Osteoblast (primary cell): ENCODE measurements around the gene NR4A3. TPM values are rescaled to one million over a fixed set of nuclear protein-coding genes. Genes with fewer than 3 reads are reported as not detected.

Experiments used
- DNase-seq: peaks from one replicate; pipeline ENCODE4 v3.0.0; 2011; ENCODE audit warnings: low spot score, mixed read lengths; ENCODE audit not compliant: insufficient read length; ENCODE audit errors: missing footprints
- H2AFZ ChIP-seq: 2 replicates; pipeline ENCODE4 v1.6.0; 2011; ENCODE audit warnings: mild to moderate bottlenecking, low read length
- H3K27ac ChIP-seq: 2 replicates; pipeline ENCODE4 v1.5.1; 2011; ENCODE audit warnings: mild to moderate bottlenecking, low read depth, low read length, moderate library complexity
- H3K27me3 ChIP-seq: 2 replicates; pipeline ENCODE4 v1.6.0; 2012; ENCODE audit warnings: mild to moderate bottlenecking, control low read depth, inconsistent platforms, low read length, moderate library complexity; ENCODE audit not compliant: insufficient read depth
- H3K36me3 ChIP-seq: 2 replicates; pipeline ENCODE4 v1.5.1; 2011; ENCODE audit warnings: mild to moderate bottlenecking, low read length, control low read depth, moderate library complexity; ENCODE audit not compliant: insufficient read depth
- H3K4me1 ChIP-seq: 2 replicates; pipeline ENCODE4 v1.5.1; 2011; ENCODE audit warnings: mild to moderate bottlenecking, low read length, control low read depth, moderate library complexity; ENCODE audit not compliant: insufficient read depth
- H3K4me2 ChIP-seq: 2 replicates; pipeline ENCODE4 v1.6.0; 2011; ENCODE audit warnings: mild to moderate bottlenecking, low read length; ENCODE audit not compliant: insufficient read depth
- H3K4me3 ChIP-seq: fragments of 200-600 bp; sonication (generic); 3 replicates; pipeline ENCODE4 v1.5.1; 2012; ENCODE audit warnings: mild to moderate bottlenecking, low read length, inconsistent platforms; ENCODE audit not compliant: insufficient read depth
- H3K79me2 ChIP-seq: 2 replicates; pipeline ENCODE4 v1.6.0; 2012; ENCODE audit warnings: mild to moderate bottlenecking, low read length, control low read depth, inconsistent platforms; ENCODE audit not compliant: insufficient read depth
- H3K9me3 ChIP-seq: 2 replicates; pipeline ENCODE4 v1.5.1; 2011; ENCODE audit warnings: low read depth, low read length, control low read depth
- H4K20me1 ChIP-seq: 2 replicates; pipeline ENCODE4 v1.6.0; 2012; ENCODE audit warnings: mild to moderate bottlenecking, low read length, control low read depth; ENCODE audit not compliant: insufficient read depth
- CTCF ChIP-seq: IDR thresholded peaks from 2 replicates; pipeline ENCODE4 v1.5.1; 2011; ENCODE audit warnings: mild to moderate bottlenecking, low read depth, low read length, moderate library complexity; ENCODE audit errors: extremely low read depth
- total RNA-seq: library from RNA; depleted of rRNA; stranded (reverse); fragments of >200 nt; gene quantifications from 2 replicates; pipeline ENCODE4 v1.2.3, GENCODE V29; 2012

NR4A3 gene
- total RNA-seq, 1 donor: 0.36 TPM

- no peak for TF ChIP-seq CTCF
- no peak overlapping the region for H3K4me3 ChIP-seq
- H3K79me2 ChIP-seq: peaks cover 8% of the 10 kb centered on the region
- H3K27ac ChIP-seq: no peak overlapping the region
- H4K20me1 ChIP-seq: no peaks in the 10 kb centered on the region
- no peak overlapping the region for H2AFZ ChIP-seq
- no peaks in the 10 kb centered on the region for H3K36me3 ChIP-seq
- no peaks in the 10 kb centered on the region for H3K4me1 ChIP-seq
- no peaks in the 10 kb centered on the region for H3K9me3 ChIP-seq
- DNase-seq: no peak
- no peaks in the 10 kb centered on the region for H3K27me3 ChIP-seq
- H3K4me2 ChIP-seq: no peak overlapping the region
These were observed 13.2 kb upstream of the NR4A3 start for GRCh38 chr9:99808454-99808853.

- no peak overlapping the region for H3K4me2 ChIP-seq
- no peak for TF ChIP-seq CTCF
- no peaks in the 10 kb centered on the region for H3K4me1 ChIP-seq
- peak; percentile 66 for DNase-seq
- H4K20me1 ChIP-seq: no peaks in the 10 kb centered on the region
- peaks cover 11% of the 10 kb centered on the region for H3K79me2 ChIP-seq
- H3K27ac ChIP-seq: peak overlapping the region; percentile 21
- H3K36me3 ChIP-seq: no peaks in the 10 kb centered on the region
- H2AFZ ChIP-seq: no peak overlapping the region
- no peaks in the 10 kb centered on the region for H3K27me3 ChIP-seq
- H3K4me3 ChIP-seq: no peak overlapping the region
- no peaks in the 10 kb centered on the region for H3K9me3 ChIP-seq
These were observed 11.9 kb upstream of the NR4A3 start for GRCh38 chr9:99809586-99810319.

- Histone ChIP-seq H3K27ac (no peak overlapping the region), H2AFZ (no peak overlapping the region), H3K36me3 (no peaks in the 10 kb centered on the region), H3K27me3 (no peaks in the 10 kb centered on the region), H3K4me2 (no peak overlapping the region), H3K9me3 (no peaks in the 10 kb centered on the region), H3K79me2 (peaks cover 11% of the 10 kb centered on the region), H3K4me3 (no peak overlapping the region), H3K4me1 (no peaks in the 10 kb centered on the region), H4K20me1 (no peaks in the 10 kb centered on the region)
- no peak for TF ChIP-seq CTCF
- no peak for DNase-seq
These were observed 10.5 kb upstream of the NR4A3 start for GRCh38 chr9:99811172-99811571.

DNA sequence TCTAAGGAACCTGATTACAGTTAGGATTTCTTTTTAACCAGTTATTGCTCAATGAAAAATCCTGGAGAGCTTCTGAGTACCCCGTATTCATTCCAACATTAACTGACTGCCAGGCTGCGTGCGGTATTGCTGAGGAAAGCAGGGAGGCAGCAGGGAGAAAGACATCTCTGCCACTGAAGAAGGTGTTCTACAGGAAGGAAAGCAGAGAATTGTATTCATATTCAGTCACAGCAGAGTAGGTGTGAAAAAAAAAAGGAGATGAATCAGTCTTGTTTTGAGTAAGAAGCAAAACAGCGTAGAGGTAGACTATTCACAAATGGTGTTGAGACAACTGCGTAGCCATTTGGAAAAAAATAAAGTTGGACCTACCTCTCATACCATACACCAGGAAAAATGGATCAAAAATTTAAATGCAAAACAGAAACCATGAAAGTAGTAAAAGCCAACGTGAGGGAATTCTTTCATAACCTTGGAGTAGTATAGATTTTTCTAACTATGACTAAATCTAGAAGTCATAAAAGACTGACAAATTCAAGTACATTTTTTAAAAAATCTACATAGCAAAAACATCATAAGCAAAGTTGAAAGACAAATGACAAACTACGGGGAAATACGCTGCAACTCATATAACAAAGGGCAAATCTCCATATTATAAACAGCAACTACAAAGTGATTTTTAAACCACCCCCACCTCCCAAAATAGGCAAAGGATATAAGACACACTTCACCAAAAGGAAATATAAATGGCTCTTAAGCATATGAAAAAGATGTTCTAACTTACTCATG is 9.9 kb upstream of the NR4A3 start:
- Histone ChIP-seq H3K27ac (no peak overlapping the region), H2AFZ (no peak overlapping the region), H3K36me3 (no peaks in the 10 kb centered on the region), H3K4me2 (no peak overlapping the region), H3K4me1 (no peaks in the 10 kb centered on the region), H3K4me3 (no peak overlapping the region), H4K20me1 (no peaks in the 10 kb centered on the region), H3K9me3 (no peaks in the 10 kb centered on the region), H3K27me3 (no peaks in the 10 kb centered on the region), H3K79me2 (peaks cover 11% of the 10 kb centered on the region)
- no peak for TF ChIP-seq CTCF
- DNase-seq: no peak
